Gastrocnemius medialis (tissue), 4 donors: ENCODE measurements around the gene EIF2B4.

Experiments
- CTCF ChIP-seq, 5 experiments: fragments of 450-650 bp in 3 of 5; fragments of 200-600 bp in 2 of 5; sonication (generic) in 2 of 5; IDR thresholded peaks in 4 of 5; conservative IDR thresholded peaks in 1 of 5; 1 replicate in 4 of 5; 2 replicates in 1 of 5; pipeline ENCODE4 v1.5.1; 2016 to 2019; ENCODE audit warnings: antibody characterized with exemption in 5 of 5, mild to moderate bottlenecking in 3 of 5, moderate library complexity in 3 of 5
- POLR2A ChIP-seq, 2 donors: fragments of 450-650 bp; IDR thresholded peaks; one replicate each; pipeline ENCODE4 v1.6.1; 2017; ENCODE audit warnings: antibody characterized with exemption in 2 of 2, mild to moderate bottlenecking in 2 of 2, moderate library complexity in 2 of 2

GRCh38 chr2:27376866-27377617 lies 6.9 kb upstream of the EIF2B4 start:
- TF ChIP-seq CTCF (IDR thresholded peaks at IDR 0.05 in 4 of 5, conservative IDR thresholded peaks at IDR 0.05 in 1 of 5) (no peak), POLR2A (IDR thresholded peaks at IDR 0.05) (no peak)
